ENCODE data around the gene BMP8A.

GRCh38 chr1:39564941-39565340 lies 73.5 kb downstream of the BMP8A start:
- TF ChIP-seq YY1 (IDR thresholded peaks at IDR 0.05; ENCODE audit: insufficient read depth, insufficient read length) (no peak), SUZ12 (IDR thresholded peaks at IDR 0.05; ENCODE audit: extremely low read depth, insufficient read depth, insufficient read length) (no peak)
